ENCODE data around the gene RPTOR.

RPTOR gene

DNA sequence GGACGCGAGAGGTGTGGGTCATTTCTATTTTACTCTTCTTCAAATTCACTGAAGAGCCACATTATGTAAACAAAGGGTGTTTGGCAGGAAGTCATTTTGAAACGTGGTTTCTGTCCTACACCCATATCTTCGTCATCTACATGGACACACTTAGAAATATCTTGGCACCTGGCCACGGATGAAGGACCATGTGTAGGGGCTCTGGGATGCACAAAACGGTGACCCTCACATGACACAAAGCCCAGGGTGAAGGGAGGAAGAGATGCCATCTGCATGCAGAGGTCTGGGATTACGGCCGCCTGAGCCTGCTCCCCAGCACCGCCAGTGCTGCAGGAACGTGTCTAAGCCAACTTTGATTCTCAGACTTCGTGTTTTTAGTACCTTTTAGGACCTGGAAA, 316.8 kb downstream of the RPTOR start:
- Histone ChIP-seq H3K4me2 (ENCODE audit: low read length) (no peak overlapping the region), H4K20me1 (ENCODE audit: insufficient read depth, low read length) (no peaks in the 10 kb centered on the region), H3K36me3 (ENCODE audit: insufficient read depth, low read length) (peaks cover 93% of the 10 kb centered on the region)

DNA sequence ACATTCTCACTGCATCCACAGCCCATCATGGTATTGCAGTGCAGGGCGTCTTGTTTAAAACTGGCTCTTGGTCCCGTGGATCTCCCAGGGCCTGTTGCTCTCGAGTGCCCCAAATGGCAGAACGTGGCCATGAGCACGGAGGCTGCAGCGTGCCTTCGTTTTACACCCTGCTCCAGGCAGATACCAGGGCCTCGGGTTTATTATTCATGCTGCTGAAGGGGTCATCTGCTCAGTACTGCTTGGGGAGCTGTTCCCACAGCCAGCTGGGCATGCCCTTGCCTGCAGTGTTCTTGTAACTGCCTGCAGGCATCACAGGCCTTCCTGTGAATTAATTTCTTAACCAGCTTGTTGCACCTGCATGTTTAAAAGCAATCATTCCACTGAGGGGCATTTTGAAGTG, 317.3 kb downstream of the RPTOR start:
- Histone ChIP-seq H3K9me2 (ENCODE audit: low read depth, low read length) (no peaks in the 10 kb centered on the region), H3F3A (ENCODE audit: insufficient read depth, low read length) (no peaks in the 10 kb centered on the region), H2AFZ (ENCODE audit: low read length) (no peak overlapping the region), H3K27ac (ENCODE audit: low read depth, low read length, poor library complexity, severe bottlenecking) (no peak overlapping the region), H4K20me1 (ENCODE audit: insufficient read depth, low read length) (no peaks in the 10 kb centered on the region), H3K36me3 (ENCODE audit: insufficient read depth, low read length) (peaks cover 93% of the 10 kb centered on the region), H3K4me1 (ENCODE audit: insufficient read depth, low read length, severe bottlenecking) (no peaks in the 10 kb centered on the region), H3K4me3 (ENCODE audit: low read depth, low read length, poor library complexity, severe bottlenecking) (no peak overlapping the region), H3K27me3 (ENCODE audit: insufficient read depth, low read length) (no peaks in the 10 kb centered on the region), H3K79me2 (ENCODE audit: insufficient read depth, low read length) (no peaks in the 10 kb centered on the region), H3K9ac (ENCODE audit: low read length) (no peak overlapping the region), H3K4me2 (ENCODE audit: low read length) (no peak overlapping the region), H3K9me3 (ENCODE audit: low read length) (no peaks in the 10 kb centered on the region)
- TF ChIP-seq EZH2 (IDR thresholded peaks at IDR 0.05; ENCODE audit: borderline replicate concordance, low read length): no peak
- peak; percentile 25; the same call in 1 of the 2 replicates for TF ChIP-seq CTCF (IDR thresholded peaks at IDR 0.05; ENCODE audit: low read length)

More for the DNA sequence above, 316.8 kb downstream of the RPTOR start:
- H3K27me3 ChIP-seq (ENCODE audit: insufficient read depth, low read length): no peaks in the 10 kb centered on the region
- no peak overlapping the region for H3K27ac ChIP-seq (ENCODE audit: low read depth, low read length, poor library complexity, severe bottlenecking)
- no peaks in the 10 kb centered on the region for H3K9me2 ChIP-seq (ENCODE audit: low read depth, low read length)
- TF ChIP-seq EZH2 (IDR thresholded peaks at IDR 0.05; ENCODE audit: borderline replicate concordance, low read length) (no peak), CTCF (IDR thresholded peaks at IDR 0.05; ENCODE audit: low read length) (no peak)
- no peaks in the 10 kb centered on the region for H3K4me1 ChIP-seq (ENCODE audit: insufficient read depth, low read length, severe bottlenecking)
- no peaks in the 10 kb centered on the region for H3K79me2 ChIP-seq (ENCODE audit: insufficient read depth, low read length)
- no peaks in the 10 kb centered on the region for H3K9me3 ChIP-seq (ENCODE audit: low read length)
- no peak overlapping the region for H3K4me3 ChIP-seq (ENCODE audit: low read depth, low read length, poor library complexity, severe bottlenecking)
- H3K9ac ChIP-seq (ENCODE audit: low read length): no peak overlapping the region
- H2AFZ ChIP-seq (ENCODE audit: low read length): no peak overlapping the region
- H3F3A ChIP-seq (ENCODE audit: insufficient read depth, low read length): no peaks in the 10 kb centered on the region

GRCh38 chr17:80862481-80862961, 317.9 kb downstream of the RPTOR start:
- H2AFZ ChIP-seq (ENCODE audit: low read length): no peak overlapping the region
- H3K9ac ChIP-seq (ENCODE audit: low read length): no peak overlapping the region
- H3F3A ChIP-seq (ENCODE audit: insufficient read depth, low read length): no peaks in the 10 kb centered on the region; the same call in 1 of the 2 replicates

More at GRCh38 chr17:80862481-80862961, 317.9 kb downstream of the RPTOR start:
- H3K9me2 ChIP-seq (ENCODE audit: low read depth, low read length): no peaks in the 10 kb centered on the region
- no peaks in the 10 kb centered on the region for H3K4me1 ChIP-seq (ENCODE audit: insufficient read depth, low read length, severe bottlenecking)
- TF ChIP-seq CTCF (IDR thresholded peaks at IDR 0.05; ENCODE audit: low read length) (no peak), EZH2 (IDR thresholded peaks at IDR 0.05; ENCODE audit: borderline replicate concordance, low read length) (no peak)
- no peak overlapping the region for H3K4me2 ChIP-seq (ENCODE audit: low read length)
- no peak overlapping the region for H3K4me3 ChIP-seq (ENCODE audit: low read depth, low read length, poor library complexity, severe bottlenecking)
- no peaks in the 10 kb centered on the region for H3K9me3 ChIP-seq (ENCODE audit: low read length)
- peaks cover 91% of the 10 kb centered on the region for H3K36me3 ChIP-seq (ENCODE audit: insufficient read depth, low read length)
- no peaks in the 10 kb centered on the region for H3K79me2 ChIP-seq (ENCODE audit: insufficient read depth, low read length)
- H3K27me3 ChIP-seq (ENCODE audit: insufficient read depth, low read length): no peaks in the 10 kb centered on the region
- H4K20me1 ChIP-seq (ENCODE audit: insufficient read depth, low read length): no peaks in the 10 kb centered on the region
- no peak overlapping the region for H3K27ac ChIP-seq (ENCODE audit: low read depth, low read length, poor library complexity, severe bottlenecking)

Measured in OCI-LY1 (cell line).